ENCODE data around the gene TGFBR3. TPM values are rescaled to one million over a fixed set of nuclear protein-coding genes. Genes with fewer than 3 reads are reported as not detected.

The TGFBR3 gene
- total RNA-seq, 2 experiments from 2014 or later: 31.5 to 36.6 TPM

DNA sequence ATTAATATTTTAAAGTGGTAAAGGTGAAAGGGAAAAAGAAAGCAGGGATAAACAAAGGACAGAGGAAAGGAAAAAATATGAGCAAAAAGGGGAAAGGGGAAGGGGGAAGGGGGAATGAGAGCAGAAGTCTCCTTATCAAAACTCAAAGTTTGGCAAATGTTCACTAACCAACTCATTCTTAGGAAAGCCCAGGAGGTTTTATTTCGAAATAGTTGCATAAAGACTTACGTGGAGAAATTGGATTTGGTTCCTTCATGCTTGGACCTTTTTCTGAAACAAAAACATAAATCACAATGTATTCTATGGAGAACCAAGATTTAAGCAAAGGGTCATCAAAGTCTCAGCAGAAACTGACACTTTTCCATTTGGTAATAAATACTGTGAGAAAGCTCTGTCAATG lies 188.1 kb downstream of the TGFBR3 start:
- Histone ChIP-seq H3K27ac (ENCODE audit: low read depth in 1 of 2, low read length in 2 of 2) (peak overlapping the region; percentile 1 to 54), H3K27me3 (ENCODE audit: control insufficient read depth in 1 of 2, insufficient read depth in 2 of 2, low read length in 2 of 2) (no peaks in the 10 kb centered on the region), H3K4me3 (ENCODE audit: low read length) (no peak overlapping the region), H3K4me1 (ENCODE audit: insufficient read depth, low read length) (peaks cover 8% of the 10 kb centered on the region), H3K36me3 (ENCODE audit: insufficient read depth, low read length) (peaks cover 18% of the 10 kb centered on the region), H3K9me3 (ENCODE audit: control insufficient read depth in 1 of 2, insufficient read depth in 1 of 2, low read length in 2 of 2) (no peaks in the 10 kb centered on the region)
- TF ChIP-seq, protein P1, sequence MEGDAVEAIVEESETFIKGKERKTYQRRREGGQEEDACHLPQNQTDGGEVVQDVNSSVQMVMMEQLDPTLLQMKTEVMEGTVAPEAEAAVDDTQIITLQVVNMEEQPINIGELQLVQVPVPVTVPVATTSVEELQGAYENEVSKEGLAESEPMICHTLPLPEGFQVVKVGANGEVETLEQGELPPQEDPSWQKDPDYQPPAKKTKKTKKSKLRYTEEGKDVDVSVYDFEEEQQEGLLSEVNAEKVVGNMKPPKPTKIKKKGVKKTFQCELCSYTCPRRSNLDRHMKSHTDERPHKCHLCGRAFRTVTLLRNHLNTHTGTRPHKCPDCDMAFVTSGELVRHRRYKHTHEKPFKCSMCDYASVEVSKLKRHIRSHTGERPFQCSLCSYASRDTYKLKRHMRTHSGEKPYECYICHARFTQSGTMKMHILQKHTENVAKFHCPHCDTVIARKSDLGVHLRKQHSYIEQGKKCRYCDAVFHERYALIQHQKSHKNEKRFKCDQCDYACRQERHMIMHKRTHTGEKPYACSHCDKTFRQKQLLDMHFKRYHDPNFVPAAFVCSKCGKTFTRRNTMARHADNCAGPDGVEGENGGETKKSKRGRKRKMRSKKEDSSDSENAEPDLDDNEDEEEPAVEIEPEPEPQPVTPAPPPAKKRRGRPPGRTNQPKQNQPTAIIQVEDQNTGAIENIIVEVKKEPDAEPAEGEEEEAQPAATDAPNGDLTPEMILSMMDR (IDR thresholded peaks at IDR 0.05): no peak
- DNase-seq: peak in 1 of 14 experiments; percentile 5
- Mint-ChIP-seq H3K36me3 (ENCODE audit: low read depth) (peaks cover 26% of the 10 kb centered on the region), H3K9me3 (no peaks in the 10 kb centered on the region), H3K27ac (peak overlapping the region; percentile 64), H3K27me3 (no peaks in the 10 kb centered on the region), H3K4me3 (peak overlapping the region; percentile 43), H3K4me1 (ENCODE audit: low read depth) (peaks cover 30% of the 10 kb centered on the region)
- no peak for ATAC-seq (ENCODE audit: poor library complexity)
- CTCF ChIA-PET: interaction anchor here (1.2 kb wide), 1 partner anchor 200 kb away, joined by 4 read pairs; no protein-coding TSS in a partner anchor
- intact Hi-C loops (cut with DNase I, micrococcal nuclease): loop anchor here (5.0 to 10.0 kb wide), 2 partner anchors 187 to 724 kb away; partner anchors contain the start of gene TGFBR3 (in 1 of the 2)
- POLR2A ChIA-PET: interaction anchor here (1.0 kb wide), 1 partner anchor 10 kb away, joined by 3 read pairs; no protein-coding TSS in a partner anchor

DNA sequence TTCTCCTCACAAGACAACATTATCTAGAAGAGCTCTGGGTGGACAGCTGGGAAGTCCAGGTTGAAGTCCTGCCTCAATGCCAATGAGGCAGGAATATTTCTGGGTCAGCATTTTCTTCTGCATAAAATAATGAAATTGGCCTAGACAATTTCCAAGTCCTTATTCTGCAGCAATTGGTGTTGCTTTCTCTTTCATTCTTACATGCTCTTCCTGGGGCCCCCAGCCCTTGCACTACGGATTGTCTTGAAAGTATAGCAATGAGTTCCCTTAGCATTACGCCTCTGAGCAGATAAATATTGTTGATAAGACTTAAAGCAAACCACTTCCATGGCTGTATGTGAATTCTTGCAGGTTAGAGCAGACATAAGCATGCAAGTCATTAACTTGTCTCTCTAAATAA lies 188.5 kb downstream of the TGFBR3 start:
- H3K4me3 ChIP-seq (ENCODE audit: low read length): no peak overlapping the region
- H3K4me3 Mint-ChIP-seq: peak overlapping the region; percentile 43
- no peaks in the 10 kb centered on the region for H3K27me3 ChIP-seq (ENCODE audit: control insufficient read depth in 1 of 2, insufficient read depth in 2 of 2, low read length in 2 of 2)
- POLR2A ChIA-PET: interaction anchor here (1.0 kb wide), 1 partner anchor 10 kb away, joined by 3 read pairs; no protein-coding TSS in a partner anchor
- H3K27ac ChIP-seq (ENCODE audit: low read depth in 1 of 2, low read length in 2 of 2): peak overlapping the region; percentile 1 to 54
- DNase-seq (peak in 9 of 14 experiments; percentile 17 to 80 (median 33)), ATAC-seq (ENCODE audit: poor library complexity) (peak; percentile 97)
- intact Hi-C loops (cut with DNase I, micrococcal nuclease): loop anchor here (5.0 to 10.0 kb wide), 2 partner anchors 187 to 725 kb away; partner anchors contain the start of gene TGFBR3 (in 1 of the 2)
- H3K9me3 ChIP-seq (ENCODE audit: control insufficient read depth in 1 of 2, insufficient read depth in 1 of 2, low read length in 2 of 2): no peaks in the 10 kb centered on the region
- TF ChIP-seq, protein P1 (IDR thresholded peaks at IDR 0.05): no peak
- peaks cover 31% of the 10 kb centered on the region for H3K36me3 Mint-ChIP-seq (ENCODE audit: low read depth)
- CTCF ChIA-PET: no interaction called here
- H3K36me3 ChIP-seq (ENCODE audit: insufficient read depth, low read length): peaks cover 18% of the 10 kb centered on the region
- H3K27me3 Mint-ChIP-seq: no peaks in the 10 kb centered on the region
- peaks cover 30% of the 10 kb centered on the region for H3K4me1 Mint-ChIP-seq (ENCODE audit: low read depth)
- peak overlapping the region; percentile 64 for H3K27ac Mint-ChIP-seq
- H3K4me1 ChIP-seq (ENCODE audit: insufficient read depth, low read length): peaks cover 8% of the 10 kb centered on the region
- no peaks in the 10 kb centered on the region for H3K9me3 Mint-ChIP-seq

DNA sequence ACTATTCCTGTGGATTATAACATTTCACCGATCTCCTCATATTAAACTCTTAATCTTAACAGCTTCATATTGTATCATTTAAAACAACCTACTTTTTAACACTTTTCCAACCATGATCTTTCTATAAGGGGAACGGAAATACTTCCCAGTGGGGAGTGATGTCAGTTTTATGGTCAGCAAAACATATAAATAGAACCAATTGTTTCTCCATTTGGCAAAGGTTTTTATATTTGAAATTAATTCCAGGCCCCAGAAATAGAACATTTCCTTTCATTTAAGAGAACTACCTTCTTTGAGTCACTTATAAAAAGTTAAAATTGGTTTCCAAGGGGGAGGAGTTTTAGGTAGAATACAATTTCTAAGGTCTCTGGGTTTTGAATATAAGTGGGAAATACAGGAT lies 189.6 kb downstream of the TGFBR3 start:
- Histone ChIP-seq H3K4me1 (ENCODE audit: insufficient read depth, low read length) (peaks cover 8% of the 10 kb centered on the region), H3K4me3 (ENCODE audit: low read length) (no peak overlapping the region), H3K9me3 (ENCODE audit: control insufficient read depth in 1 of 2, insufficient read depth in 1 of 2, low read length in 2 of 2) (no peaks in the 10 kb centered on the region), H3K27ac (ENCODE audit: low read depth in 1 of 2, low read length in 2 of 2) (no peak overlapping the region), H3K36me3 (ENCODE audit: insufficient read depth, low read length) (peaks cover 18% of the 10 kb centered on the region), H3K27me3 (ENCODE audit: control insufficient read depth in 1 of 2, insufficient read depth in 2 of 2, low read length in 2 of 2) (no peaks in the 10 kb centered on the region)
- no peak overlapping the region for H3K4me3 Mint-ChIP-seq
- ChIA-PET POLR2A (interaction anchor here (1.1 kb wide), 1 partner anchor 17 kb away, joined by 3 read pairs; no protein-coding TSS in a partner anchor), CTCF (no interaction called here)
- H3K27me3 Mint-ChIP-seq: no peaks in the 10 kb centered on the region
- no peaks in the 10 kb centered on the region for H3K9me3 Mint-ChIP-seq
- TF ChIP-seq, protein P1 (IDR thresholded peaks at IDR 0.05): no peak
- peaks cover 30% of the 10 kb centered on the region for H3K4me1 Mint-ChIP-seq (ENCODE audit: low read depth)
- intact Hi-C loops (cut with DNase I, micrococcal nuclease): loop anchor here (5.0 to 10.0 kb wide), 2 partner anchors 188 to 726 kb away; partner anchors contain the start of gene TGFBR3 (in 1 of the 2)
- peaks cover 26% of the 10 kb centered on the region for H3K36me3 Mint-ChIP-seq (ENCODE audit: low read depth)
- DNase-seq (no peak), ATAC-seq (ENCODE audit: poor library complexity) (no peak)
- no peak overlapping the region for H3K27ac Mint-ChIP-seq
